GM19438 (cell line): ENCODE results near the gene ADAMTSL1.

ENCODE experiments used
- ATAC-seq: cut with Tn5 transposase; IDR thresholded peaks from one replicate; pipeline ENCODE4 v1.9.1; 2021; ENCODE audit warnings: low read depth; ENCODE audit not compliant: unreplicated experiment

Gene ADAMTSL1

GRCh38 chr9:18466101-18466500 is 7.9 kb upstream of the ADAMTSL1 start:
- no peak for ATAC-seq

DNA sequence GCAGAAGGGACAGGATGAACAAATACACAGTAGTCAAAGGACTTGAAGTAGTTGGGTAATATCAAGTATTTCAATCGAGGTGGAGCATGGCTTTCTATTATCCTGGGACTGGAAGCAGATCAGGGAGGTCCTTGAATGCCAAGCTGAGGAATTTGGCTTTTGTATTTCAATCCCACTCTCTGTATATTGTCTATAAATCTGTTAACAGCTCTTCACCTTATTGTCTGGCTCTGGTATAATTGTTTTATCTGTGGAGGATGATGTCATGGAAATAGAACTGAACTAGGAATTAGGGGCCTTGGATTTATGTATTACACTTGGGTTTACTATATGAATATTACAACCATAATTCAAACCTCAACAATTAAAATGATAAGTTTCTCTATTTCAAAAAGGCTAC is 6.3 kb upstream of the ADAMTSL1 start:
- ATAC-seq = no peak

GRCh38 chr9:18472435-18472834 is 1.5 kb upstream of the ADAMTSL1 start:
- ATAC-seq = no peak

- no peak for ATAC-seq
Measured at GRCh38 chr9:18472841-18473251, 1.1 kb upstream of the ADAMTSL1 start.

DNA sequence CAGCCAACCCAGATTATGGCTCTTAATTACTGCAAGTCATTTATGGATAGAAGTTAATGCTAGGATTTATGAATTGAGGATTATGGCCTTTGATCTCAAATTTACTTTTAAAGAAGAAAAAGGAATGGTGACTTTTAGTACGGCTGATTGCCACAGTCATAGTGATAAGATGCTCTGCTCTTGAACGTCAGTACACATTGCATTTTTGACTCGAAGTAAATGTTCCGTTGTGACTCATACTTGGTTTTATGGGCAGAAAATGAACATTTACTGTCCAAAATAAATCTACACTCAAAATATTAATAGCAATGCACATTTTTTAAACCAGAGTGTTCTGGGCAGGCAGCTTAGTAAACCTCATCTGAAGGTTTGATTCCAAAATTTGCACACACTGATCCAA is 830 bp downstream of the ADAMTSL1 start:
- no peak for ATAC-seq

- ATAC-seq = no peak
Measured at GRCh38 chr9:18477121-18477660, 3.2 kb downstream of the ADAMTSL1 start.

DNA sequence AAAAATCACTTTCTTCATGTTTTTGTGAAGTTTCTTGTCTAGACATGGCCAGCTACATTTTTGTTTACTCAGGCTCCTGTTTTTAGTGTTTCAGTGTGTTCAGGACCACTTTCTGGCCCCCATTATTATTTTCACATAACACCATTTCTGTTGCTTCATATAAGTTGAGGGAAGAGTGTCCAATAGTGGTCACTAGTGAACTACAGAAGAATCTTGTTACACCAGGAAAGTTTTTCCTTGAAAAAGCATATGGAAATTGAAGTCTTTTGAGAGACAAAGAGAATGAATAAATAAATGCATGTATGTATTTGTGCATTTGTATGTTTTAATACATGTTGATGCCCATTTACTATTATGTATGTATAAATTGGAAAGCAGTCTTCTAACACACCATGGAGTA is 3.8 kb downstream of the ADAMTSL1 start:
- ATAC-seq = no peak

DNA sequence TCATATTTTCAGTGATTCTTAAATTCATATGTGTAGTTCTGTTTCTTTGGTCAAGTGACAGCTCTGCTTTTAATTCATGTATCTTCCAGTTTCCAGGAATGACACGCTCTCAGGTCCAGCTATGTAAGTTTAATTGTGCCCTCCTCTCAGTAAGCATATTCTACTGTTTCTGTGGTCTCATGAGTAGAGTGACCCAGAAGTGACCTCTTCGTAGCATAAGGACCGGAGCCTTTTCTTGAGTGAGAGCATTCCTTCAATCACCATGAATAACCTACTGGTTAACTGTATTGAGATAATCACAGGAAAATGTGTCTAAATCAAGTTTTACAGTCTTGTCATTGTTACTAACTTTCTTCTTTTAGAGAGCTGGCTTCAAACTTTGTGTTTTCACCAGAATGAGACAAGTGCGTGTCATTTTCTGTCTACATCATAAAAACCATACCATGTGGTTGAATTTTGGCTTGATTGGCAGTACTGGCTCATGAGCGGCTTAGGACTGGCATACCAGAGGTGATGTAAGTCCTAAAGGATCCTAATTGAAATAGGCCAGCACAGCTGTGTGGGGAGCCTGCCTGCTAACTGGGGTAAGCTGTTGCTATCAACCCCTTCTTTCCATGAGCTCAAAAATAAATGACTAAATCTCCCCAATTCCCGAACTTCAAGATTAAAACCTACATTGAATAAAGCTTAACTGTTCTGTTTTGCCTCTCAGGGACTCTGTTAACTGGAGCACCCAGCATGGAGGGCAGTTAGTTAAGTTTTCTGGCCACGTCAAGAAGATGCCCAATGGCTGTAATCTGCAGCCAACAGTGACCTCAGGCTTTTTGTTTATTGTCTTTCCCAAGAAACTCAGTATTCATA is 4.8 kb downstream of the ADAMTSL1 start:
- ATAC-seq = no peak

- ATAC-seq = no peak
Measured at GRCh38 chr9:18479405-18479804, 5.5 kb downstream of the ADAMTSL1 start.

DNA sequence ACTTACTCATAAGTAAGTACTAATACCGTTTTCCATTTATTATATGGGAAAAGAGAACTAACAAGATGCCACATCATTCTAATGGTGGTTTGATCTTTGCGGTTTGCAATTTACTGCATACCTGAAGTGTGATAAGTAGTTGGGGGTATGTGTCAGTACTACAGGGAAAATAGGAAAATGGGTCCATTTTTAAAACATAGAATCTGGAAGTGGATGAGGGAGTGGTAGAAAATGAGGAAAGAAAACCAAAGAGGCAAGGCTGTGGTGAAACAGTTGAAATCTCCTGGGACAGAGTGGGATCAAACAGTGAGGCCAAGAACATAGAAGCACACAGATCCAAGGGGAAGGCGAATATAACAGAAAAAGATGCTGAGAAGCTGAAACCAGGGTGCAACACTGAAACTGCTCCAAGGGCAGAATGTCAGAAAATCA is 6.7 kb downstream of the ADAMTSL1 start:
- ATAC-seq = no peak

GRCh38 chr9:18482371-18482770 is 8.4 kb downstream of the ADAMTSL1 start:
- ATAC-seq = no peak

GRCh38 chr9:18485714-18486113 is 11.8 kb downstream of the ADAMTSL1 start:
- no peak for ATAC-seq

DNA sequence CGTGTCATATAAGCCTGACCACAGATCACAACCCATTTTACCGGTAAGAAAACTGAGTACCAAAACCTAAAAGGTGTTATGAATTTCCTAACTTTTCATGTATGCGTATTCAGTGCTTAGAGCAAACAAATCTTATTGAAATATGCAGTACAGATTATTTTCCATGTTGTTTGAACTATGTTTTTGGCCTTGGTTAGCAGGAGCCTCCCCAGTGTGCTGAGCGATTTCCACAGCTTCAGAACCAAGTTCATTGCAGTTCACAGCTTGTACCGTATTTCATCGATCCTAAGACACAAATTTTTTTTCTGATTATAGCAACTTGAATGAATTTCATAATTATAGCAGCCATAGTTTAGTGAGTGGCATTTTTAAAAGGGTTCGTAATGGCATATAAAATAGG is 13.7 kb downstream of the ADAMTSL1 start:
- ATAC-seq = no peak

DNA sequence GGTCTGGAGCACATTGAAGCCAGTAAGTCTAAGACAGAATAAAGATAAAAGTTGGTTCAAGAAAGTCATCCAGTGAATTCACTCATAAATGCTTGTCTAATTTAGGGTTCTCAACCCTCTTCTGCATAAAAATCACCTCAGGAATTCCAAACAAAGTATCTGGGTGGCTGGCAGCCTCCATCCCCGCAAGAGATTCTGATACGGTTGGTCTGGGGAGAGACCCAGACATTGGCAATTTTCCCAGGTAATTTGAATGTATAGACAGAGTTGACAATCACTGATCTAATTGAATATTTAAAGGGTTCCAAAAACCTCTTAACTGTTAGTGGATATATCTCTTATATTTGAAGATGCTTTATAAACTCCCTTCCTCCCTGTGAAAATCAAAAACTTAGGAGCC is 14.9 kb downstream of the ADAMTSL1 start:
- ATAC-seq = no peak

DNA sequence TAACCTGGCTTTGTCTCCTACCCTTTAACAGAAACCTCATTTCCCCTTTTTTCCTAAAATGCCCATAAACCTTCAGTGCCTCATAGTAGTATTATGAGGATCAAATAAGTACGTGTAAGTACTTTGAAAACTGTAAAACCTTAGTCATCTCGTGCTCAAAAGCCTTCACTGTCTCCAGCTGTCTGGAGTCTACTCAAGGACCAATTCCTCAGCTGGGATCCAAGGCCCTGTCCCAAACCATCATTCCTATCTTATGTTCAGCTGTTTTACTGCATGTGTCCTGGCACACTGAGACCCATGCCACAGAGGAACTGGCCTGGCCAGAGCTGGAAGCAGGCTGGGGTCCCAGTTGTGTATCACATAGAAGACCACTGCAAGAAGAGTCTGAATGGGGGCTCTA is 15.9 kb downstream of the ADAMTSL1 start:
- ATAC-seq = no peak

DNA sequence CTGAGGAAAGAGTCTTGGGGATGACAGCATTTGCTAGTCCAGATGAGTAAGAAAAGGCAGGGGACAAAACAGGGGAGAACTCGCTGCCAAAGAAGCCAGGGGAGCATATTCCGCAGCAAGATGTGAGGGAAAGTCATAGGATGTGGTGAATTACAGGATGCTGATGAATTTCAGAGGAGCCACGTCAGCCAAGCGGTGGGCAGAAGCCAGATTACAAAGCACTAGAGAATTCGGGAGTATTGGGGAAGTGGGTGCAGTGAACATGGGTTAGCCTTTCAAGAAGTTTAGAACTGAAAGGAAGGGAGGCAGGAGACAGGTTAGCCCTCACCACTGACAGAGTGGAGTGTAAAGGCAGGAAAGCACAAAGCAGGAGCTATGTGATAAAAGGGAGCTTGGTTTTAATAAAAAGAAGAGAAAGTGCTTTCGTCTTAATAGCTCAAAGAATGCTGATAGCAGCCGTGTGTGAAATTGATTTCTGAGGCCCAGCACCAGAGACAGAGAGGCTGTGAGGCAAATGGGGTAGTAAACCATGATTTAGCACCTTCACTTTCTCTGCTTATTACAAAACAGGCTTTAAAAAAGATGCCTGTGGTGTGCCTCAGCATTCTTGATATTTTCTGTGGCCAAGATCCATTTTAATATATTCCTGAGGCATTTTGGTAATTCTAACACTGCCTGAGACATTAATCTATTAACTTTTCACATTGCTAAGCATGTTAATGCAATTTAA is 16.9 kb downstream of the ADAMTSL1 start:
- ATAC-seq = no peak

DNA sequence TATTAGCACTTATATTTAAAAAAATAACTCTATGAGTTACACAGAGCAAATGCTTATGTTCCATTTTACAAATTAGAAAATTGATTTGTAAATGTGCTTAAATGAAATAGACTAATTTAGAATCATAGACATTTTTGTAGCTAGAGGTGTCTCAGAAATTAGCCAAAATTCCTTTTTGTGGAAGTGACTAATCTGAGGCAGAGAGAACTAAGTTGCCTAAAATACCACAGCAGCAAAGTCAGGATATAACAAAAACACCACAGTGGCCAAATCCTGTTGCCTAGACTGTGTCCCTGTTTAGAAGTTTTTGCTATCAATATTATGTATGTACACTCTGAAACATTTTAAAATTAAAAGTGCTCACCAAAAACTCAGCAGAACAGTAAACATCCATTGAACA is 18.7 kb downstream of the ADAMTSL1 start:
- no peak for ATAC-seq

DNA sequence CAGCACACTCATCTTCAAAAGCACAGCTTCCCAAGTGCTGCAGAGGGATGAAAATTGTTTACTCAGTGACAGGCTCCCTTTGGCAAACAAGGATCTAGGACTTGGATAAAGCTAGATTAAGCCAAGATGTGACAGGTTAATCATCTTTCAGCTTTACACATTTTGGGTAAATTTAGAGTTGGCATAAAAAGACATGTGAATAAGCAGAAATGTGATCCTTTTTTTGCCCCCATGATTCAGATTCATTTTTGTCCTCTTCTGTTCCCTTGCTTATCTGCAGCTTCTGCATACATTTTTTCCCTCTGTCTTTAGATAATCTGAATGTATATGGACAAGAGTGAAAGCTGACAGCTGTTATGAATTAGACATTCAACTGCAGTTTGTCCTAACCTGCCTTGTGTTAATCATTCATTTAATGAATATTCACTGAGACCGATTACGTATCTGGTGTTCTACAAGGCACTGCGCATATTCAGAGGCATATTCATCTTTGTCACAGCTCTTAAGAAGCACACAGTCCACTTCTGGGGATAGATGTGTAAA is 19.6 kb downstream of the ADAMTSL1 start:
- ATAC-seq = no peak

GRCh38 chr9:18495065-18495464 is 21.1 kb downstream of the ADAMTSL1 start:
- no peak for ATAC-seq

- no peak for ATAC-seq
Measured at GRCh38 chr9:18496256-18497000, 22.5 kb downstream of the ADAMTSL1 start.

GRCh38 chr9:18499062-18499461 is 25.1 kb downstream of the ADAMTSL1 start:
- no peak for ATAC-seq
